NCI-H128 (cell line): Measurements from ENCODE around the gene KIFBP.

Experiments
- DNase-seq: peaks from one replicate; lab custom pipeline; 2025; ENCODE audit not compliant: unreplicated experiment; lab: John Stamatoyannopoulos, UW

The KIFBP gene

GRCh38 chr10:69051303-69051702 lies 62.7 kb downstream of the KIFBP start:
- no peak for DNase-seq

- no peak for DNase-seq
Measured at GRCh38 chr10:69051710-69052487, 63.3 kb downstream of the KIFBP start.

DNA sequence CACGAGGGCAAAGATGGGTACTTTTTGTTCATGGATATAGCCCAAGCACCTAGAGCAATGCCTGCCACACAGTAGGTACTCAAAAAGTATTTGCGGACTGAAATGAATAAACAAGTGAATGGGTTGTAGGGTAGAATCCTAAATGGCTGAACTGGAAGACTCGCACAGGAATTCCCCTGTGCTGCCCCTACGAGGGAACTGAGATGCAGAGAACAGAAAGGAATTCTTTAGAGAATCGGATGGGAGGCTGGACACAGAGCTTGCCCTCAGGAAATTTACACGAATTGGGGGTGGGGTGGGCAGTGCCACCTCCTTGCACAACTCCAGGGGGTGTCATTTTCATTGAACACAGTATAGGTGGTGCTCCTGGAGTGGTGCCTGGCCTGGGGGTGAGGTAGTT lies 64.1 kb downstream of the KIFBP start:
- no peak for DNase-seq

DNA sequence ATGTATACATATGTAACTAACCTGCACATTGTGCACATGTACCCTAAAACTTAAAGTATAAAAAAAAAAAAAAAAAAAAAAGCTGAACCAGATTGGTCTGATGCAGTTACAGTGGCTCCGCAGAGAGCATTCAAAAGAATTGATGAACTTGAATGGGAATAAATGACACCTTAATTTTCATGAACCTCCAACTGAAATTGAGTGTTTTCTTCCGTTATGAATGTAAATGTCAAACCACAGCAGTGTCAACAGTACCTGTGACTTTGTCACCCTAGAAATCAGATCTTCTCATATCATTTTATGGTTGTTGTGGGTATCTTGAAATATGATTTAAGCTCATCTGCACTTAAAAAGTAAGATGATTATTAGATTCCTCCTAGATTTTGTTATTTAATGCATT lies 66.6 kb downstream of the KIFBP start:
- DNase-seq: no peak

DNA sequence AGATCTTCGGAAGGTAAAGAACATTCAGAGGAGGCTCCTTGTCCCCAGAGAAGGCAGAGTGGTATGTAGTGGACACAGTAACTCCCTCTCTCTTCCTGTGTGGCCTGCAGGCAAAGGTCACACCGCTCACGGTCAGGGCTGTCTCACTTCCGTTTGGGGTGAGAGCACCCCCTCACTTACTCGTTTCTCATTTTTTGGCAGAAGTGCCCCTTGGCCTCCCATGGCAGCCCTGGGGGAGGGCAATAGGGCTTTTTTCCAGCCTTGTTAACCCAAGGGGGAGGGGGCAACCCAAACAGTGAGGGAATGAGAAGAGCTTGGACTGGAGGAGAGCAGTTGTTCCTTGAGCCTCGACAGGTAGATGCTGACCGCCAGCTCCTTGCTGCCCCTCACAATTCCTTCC lies 67.5 kb downstream of the KIFBP start:
- no peak for DNase-seq

- no peak for DNase-seq
Measured at GRCh38 chr10:69056536-69057260, 68.1 kb downstream of the KIFBP start.

DNA sequence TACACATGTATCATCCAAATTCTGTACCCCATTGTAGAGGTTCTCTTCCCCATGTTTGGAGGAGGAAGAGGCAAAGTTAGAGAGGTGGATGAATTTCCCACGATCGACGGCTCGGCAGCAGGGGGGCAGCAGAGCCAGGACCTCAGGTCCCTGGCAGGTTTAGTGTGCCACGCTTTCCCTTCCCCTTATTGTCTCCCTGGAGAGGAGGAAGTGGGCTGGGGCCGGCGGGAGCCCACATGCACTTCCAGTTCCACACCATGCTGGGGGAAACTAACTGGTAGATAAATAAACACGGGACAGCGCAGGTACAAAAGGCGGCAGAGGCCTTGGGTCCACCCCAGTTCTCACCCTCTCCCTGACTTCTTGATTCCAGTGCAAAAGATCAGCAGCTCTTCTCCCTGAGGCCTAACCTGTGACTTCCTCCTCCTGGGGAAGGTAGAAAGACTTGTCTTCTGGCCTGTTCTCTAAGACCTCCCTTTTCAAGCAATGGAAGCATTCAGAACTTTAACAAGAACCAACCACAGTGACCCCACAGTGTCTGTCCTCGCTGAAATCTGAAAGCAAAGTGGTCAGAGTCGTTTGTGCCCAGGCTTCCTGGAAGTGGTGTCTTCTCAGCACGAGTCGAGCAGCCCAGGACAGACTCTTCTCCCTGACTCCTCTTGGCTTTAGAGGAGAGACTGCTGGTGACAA lies 68.8 kb downstream of the KIFBP start:
- no peak for DNase-seq

DNA sequence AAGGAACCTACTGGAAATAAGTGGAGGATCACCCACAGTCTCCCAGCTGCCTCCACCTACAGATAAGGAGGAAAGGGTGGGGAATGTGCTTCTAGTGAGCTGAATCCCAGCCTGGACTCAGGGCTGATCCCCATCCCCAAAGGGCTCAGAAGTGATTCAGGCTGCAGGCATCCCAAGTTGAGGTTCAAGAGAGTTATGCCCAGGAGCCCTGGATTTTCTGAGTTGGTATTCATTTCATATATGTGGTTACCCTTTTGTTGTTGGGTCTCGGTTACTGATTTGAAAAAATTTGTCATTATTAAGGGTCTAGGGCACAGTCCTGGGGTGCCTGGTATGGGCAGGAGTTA lies 69.3 kb downstream of the KIFBP start:
- DNase-seq: no peak

- DNase-seq: no peak
Measured at GRCh38 chr10:69060127-69060798, 71.7 kb downstream of the KIFBP start.

DNA sequence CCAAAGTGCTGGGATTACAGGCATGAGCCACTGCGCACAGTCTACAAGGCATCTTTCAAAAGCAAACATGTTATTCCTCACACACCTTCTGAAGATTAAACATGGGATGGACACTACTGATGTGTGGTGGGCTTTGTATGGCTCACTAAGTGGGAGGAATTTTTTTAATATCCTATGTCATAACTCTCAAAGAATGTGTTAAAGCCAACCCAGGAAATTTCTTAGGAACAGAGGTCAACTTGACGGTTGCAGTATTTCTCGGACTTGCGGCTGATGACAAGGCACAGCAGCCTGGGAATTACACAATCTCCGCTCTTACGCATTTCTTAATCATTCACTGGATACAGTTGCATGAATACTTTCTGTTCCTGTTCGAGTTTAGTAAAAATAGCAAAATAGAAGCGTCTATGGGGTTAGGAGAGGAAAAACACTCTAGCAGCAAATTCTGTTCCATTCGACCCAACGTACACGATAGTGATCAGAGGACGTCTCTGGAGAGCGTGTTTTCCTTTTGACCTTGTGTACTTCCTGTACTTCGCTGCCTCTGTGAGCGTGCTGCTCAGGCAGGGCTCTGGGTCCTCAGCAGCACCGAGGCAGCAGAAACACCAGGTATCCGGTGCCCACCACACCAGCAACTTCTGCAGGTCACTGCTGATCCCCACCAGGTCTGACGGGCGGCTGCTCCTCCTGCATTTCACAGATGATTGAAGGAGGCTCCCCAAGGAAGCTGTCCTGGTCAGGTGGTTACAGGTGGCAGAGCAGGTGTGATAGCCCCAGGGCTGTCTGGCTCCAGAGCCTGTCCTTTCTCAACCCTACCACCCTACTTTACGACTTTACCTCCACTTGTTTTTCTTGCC lies 72.9 kb downstream of the KIFBP start:
- DNase-seq: no peak

DNA sequence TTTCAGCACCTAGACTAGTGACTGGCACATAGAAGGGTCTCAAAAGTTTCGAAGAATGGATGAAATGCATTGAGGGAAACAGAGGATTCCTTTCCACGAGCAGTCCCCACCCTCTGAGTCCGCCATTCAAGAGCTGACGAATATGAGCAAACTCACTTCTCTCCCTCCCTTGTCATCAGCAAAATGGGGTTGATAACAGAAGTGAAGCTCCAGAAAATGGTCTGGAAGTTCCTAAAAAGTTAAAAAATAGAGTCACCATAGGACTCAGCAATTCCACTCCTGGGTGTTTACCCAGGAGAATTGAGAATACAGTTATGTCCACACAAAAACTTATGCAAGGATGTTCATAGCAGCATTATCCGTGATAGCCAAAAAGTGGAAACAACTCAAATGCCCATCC lies 74.3 kb downstream of the KIFBP start:
- DNase-seq: no peak

GRCh38 chr10:69064762-69065328 lies 76.2 kb downstream of the KIFBP start:
- no peak for DNase-seq

DNA sequence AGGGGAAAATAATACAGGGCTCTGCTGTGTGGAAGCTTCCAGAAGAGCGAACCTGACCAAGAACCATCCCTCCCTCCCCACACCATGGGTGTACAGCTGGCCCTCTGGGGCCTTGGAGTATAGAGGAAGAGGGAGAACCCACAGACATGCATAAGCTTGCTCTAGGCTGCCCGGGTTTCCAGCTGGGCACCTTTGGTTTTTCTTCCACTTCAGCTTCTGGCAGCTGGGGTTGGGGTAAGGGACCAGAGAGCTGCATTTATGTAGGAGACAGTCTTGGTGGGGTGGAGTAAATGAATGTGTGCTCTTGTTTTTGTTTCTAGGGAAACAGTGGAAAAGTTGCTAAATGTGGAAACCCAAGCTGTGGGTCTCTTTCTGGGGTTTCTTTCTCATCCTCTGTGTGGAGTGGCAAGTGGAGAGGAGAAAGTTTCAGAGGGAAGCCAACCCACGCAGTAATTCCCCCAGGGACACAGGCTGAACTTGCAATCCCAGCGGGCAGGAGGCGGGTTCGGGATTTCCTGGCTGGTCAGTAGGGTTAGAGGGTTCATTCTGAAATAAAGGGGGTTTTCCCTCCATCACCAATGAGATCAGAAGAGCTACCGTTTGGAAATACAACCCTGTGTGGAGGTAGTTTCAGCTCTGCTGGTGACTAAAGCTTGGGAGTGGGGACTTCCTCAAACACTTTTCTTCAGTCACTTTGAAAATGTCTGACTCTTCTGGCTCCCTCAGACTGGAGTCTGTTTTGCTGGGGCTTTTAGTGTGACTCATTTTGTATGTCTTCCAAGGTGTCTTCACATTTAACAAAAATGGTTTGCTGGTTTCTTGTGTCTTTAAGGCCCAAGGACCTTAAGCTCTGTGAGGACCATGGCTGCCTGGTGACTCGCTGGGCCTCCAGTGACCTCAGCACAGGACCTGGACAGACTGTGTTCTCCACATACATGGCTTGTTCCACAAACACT lies 77.1 kb downstream of the KIFBP start:
- no peak for DNase-seq
